ENCODE data around the gene OR5A1. TPM values are rescaled to one million over a fixed set of nuclear protein-coding genes. Genes with fewer than 3 reads are reported as not detected.

Gene OR5A1
- total and polyA plus RNA-seq, 2 donors (not counting 3 experiments of a cell fraction or from before 2014, with no cell fraction given), result not detected

- no peak overlapping the region for H2AFZ ChIP-seq (ENCODE audit: low read depth, low read length)
- DNase-seq (ENCODE audit: low read depth, low spot score), result no peak
- H3K4me1 ChIP-seq (ENCODE audit: control insufficient read depth, extremely low read depth, insufficient read depth, low read length), result no peaks in the 10 kb centered on the region
- no peak overlapping the region for H3K27ac ChIP-seq (ENCODE audit: insufficient read depth, low read depth, low read length)
- TF ChIP-seq FOS (IDR thresholded peaks at IDR 0.05; ENCODE audit: borderline replicate concordance, insufficient read depth, low read length), result no peak
- no peak for TF ChIP-seq MAX (IDR thresholded peaks at IDR 0.05; ENCODE audit: insufficient read depth, insufficient read length)
- TF ChIP-seq MYC (IDR thresholded peaks at IDR 0.05; ENCODE audit: low read depth, low read length), result no peak
- TF ChIP-seq GATA2 (IDR thresholded peaks at IDR 0.05; ENCODE audit: insufficient read depth, insufficient read length, low read depth, low read length), result no peak
- no peak for TF ChIP-seq EZH2 (IDR thresholded peaks at IDR 0.05; ENCODE audit: borderline replicate concordance, low read depth, low read length, severe bottlenecking)
- no peak for TF ChIP-seq POLR2AphosphoS5 (IDR thresholded peaks at IDR 0.05; ENCODE audit: insufficient read depth, low read depth, low read length)
- TF ChIP-seq JUN (IDR thresholded peaks at IDR 0.05; ENCODE audit: borderline replicate concordance, insufficient read depth, insufficient read length, low read depth), result no peak
- TF ChIP-seq POLR2A (IDR thresholded peaks at IDR 0.05; ENCODE audit: low read depth, low read length), result no peak
- no peak for TF ChIP-seq CTCF (IDR thresholded peaks at IDR 0.05; ENCODE audit: extremely low read depth in 1 of 2, insufficient read depth in 1 of 2, low read depth in 1 of 2, low read length in 2 of 2)
- intact Hi-C loops (cut with micrococcal nuclease), result no loop called here
- no peaks in the 10 kb centered on the region for H3K9me3 ChIP-seq (replicated peaks; ENCODE audit: control insufficient read depth, insufficient read depth, low read length)
- FAIRE-seq, result no peak
- peaks cover 0 to 2% of the 10 kb centered on the region in 2 experiments for H3K27me3 ChIP-seq (ENCODE audit: control insufficient read depth in 2 of 2, insufficient read depth in 2 of 2, low read length in 2 of 2)
- no peaks in the 10 kb centered on the region for H3K79me2 ChIP-seq (ENCODE audit: control insufficient read depth, insufficient read depth, low read length)
- H3K4me3 ChIP-seq (replicated peaks in 1 of 3; ENCODE audit: insufficient read depth in 1 of 3, low read depth in 1 of 3, low read length in 3 of 3), result no peak overlapping the region
- H4K20me1 ChIP-seq (replicated peaks; ENCODE audit: control insufficient read depth, extremely low read depth, insufficient read depth, low read length), result no peaks in the 10 kb centered on the region
- BruUV-seq (replicated peaks), result no TSS peak
- H3K9ac ChIP-seq (replicated peaks; ENCODE audit: extremely low read depth, insufficient read depth, low read length), result no peak overlapping the region
- H3K36me3 ChIP-seq (ENCODE audit: control insufficient read depth in 2 of 2, extremely low read depth in 1 of 2, insufficient read depth in 2 of 2, low read length in 2 of 2), result no peaks in the 10 kb centered on the region
- H3K4me2 ChIP-seq (ENCODE audit: insufficient read depth, low read length), result no peak overlapping the region
- POLR2A ChIA-PET, result no interaction called here
- H3K9me1 ChIP-seq (replicated peaks; ENCODE audit: control insufficient read depth, extremely low read depth, insufficient read depth, low read length), result no peaks in the 10 kb centered on the region
- dilution Hi-C loops (cut with MboI; ENCODE audit: extremely low pct_ligation_motif_present, low sequenced_read_pairs), result no loop called here
- CTCF ChIA-PET, result no interaction called here
Observed at GRCh38 chr11:59417023-59417422, 19.2 kb upstream of the OR5A1 start.

Data from endothelial cell of umbilical vein (primary cell).